ENCODE data around the gene AIFM1.

The AIFM1 gene

DNA sequence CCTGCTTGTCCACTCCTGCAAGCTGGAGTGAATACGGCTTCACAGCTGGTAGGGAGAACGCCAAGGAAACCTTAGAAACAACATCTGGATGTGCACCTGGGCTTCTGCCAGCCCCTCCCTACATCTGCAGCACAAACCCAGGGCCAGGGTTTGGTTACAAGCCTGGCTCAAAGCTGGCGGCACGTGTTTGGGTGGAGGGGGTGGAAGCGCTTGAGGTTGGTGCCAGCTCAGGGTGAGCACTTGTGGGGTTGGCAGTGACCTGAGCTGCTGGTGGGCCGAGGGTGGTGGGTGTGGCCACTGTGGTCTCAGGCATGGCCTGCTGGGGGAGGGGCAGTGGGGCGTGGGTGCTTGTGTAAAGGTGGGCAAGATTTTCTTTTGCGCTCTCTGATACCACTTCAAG, 70.9 kb downstream of the AIFM1 start:
- in situ Hi-C loops (cut with MboI; ENCODE audit: low sequenced_read_pairs), result no loop called here

DNA sequence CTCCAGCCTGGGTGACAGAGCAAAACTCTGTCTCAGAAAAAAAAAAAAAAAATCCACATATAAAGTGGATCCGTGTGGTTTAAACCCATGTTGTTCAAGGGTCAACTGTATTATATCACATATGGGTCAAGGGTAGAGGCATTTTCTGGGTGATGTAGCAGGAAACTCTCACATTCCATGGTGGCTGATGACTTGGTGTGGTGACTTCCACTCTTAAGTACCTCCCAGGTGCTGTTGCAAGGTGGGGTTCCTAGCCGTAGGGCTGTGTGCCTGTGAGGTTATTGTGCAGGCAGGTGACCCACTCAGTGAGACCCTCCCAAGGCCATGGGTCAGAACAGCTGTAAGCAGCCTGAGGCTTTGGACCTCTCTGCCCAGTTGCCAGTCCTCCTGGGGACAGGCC, 72.4 kb downstream of the AIFM1 start:
- in situ Hi-C loops (cut with MboI; ENCODE audit: low sequenced_read_pairs), result no loop called here

DNA sequence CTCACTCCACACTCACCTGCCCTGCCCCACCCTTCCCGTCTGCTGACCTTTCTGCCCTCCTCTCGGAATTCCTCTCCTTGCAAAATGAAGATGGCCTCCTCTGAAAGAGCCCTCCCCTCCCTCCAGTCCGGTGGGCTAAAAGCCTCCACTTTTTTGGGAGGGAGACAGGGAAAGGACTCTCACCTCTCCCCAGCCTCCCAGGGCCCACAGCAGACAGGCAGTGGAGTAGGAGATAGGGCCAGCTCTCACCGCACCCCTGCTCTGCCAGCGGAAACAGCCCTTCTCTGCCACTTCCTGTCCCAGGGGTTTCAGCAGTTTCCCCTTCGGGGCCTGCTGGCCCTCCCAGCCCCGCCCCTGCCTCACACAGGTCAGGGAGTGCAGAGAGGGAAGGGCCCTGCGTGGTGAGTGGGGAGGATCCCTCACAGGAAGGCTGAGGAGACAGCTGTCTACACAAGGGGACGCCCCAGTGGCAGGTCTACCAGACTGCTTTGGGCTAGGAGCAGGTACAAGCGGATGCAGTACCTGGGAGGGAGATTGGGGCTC, 73.6 kb downstream of the AIFM1 start:
- in situ Hi-C loops (cut with MboI; ENCODE audit: low sequenced_read_pairs), result no loop called here

DNA sequence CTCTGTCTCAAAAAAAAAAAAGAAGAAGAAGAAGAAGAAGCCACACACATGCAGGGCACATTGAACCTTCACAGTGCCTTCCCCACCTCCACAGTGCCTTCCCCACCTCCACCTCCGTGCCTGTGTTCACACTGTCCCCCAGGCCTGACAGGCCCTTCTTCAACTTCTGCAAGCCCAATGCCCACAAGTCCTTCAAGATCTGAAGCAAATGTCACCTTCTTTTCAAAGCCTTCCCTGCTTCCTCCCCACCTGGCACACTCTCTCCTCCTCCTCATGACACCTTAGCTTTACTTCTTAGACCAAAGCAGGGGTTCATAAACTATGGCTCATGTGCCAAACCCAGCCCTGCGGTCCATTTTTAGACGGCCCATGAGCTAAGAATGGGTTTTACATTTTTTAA, 75.3 kb downstream of the AIFM1 start:
- in situ Hi-C loops (cut with MboI; ENCODE audit: low sequenced_read_pairs), result no loop called here

DNA sequence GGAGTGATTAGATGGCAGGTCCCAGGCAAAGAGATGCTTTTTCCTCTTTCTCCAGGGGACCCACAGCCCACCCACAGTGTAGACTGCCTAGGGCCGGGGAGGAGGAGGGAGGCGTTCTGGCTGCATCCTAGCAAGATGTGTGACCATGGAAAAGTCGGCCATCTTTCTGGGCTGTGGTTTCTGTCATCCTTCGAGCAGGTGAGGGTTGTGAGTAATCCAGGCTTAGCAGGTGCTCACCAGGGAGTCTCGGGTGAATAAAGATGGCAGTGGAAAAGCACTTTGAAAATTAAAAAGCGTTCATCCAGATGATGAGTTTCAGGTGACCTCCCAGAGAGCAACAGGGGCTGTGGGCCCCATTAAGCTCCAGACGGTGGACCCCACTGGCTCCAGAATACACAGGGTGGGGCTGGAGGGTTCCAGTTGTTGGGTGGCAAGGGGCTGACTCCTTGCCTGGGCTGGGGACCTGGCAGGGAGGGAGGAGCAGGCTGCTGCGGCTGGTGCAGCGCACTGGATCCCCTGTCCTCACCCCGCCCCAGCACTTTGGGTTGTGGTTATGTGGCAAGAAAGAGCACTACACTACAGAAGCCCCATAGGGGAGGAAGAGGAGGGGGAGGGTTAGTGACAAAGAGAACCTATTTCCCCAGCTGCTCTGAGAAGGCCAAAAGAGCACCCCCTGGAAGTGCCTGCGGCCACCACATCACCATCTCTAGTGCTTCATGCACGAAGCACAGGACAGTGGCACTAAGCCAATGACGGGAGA, 79.0 kb downstream of the AIFM1 start:
- in situ Hi-C loops (cut with MboI; ENCODE audit: low sequenced_read_pairs), result no loop called here

DNA sequence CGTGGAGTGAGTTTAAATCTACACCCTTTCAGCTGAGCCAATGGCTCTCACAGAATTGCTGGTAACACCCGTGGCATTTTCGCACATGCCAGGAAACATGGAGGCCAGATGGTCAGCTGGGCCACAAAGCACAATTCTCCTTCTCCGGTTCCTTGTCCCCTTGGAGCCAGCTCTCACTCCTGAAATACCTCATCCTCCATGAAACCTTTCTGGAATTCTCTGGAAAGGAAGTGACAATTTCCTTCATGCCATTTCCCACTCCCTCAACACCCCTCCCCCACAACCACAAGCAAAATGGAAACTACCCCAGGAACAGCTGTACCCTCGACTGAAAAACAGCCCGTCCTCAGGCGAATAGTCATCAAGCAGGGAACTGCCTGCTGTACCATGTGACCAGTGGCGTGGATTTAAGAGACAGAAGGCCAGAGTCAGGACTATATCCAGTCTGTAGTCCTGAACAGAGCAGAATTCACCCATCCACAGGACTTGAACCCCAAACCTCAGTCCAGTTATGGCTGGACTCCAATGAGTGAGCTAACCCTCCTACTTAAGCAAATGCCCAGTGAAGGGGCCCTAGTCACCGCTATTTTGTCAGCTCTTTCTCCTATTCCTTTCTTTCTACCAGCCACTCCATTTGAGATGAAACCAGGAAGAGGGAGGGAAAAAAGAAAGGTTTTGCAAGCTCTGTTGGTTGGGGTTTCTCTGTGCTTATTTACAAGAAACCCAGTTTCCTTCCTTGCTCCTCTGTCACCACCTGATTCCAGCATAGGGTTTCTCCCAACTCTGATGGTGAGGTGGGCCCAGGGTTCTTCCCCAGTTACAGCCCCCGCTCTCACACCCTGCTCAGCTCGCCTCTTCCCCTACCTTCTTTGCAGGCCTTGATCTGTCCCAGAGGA, 79.8 kb downstream of the AIFM1 start:
- in situ Hi-C loops (cut with MboI; ENCODE audit: low sequenced_read_pairs), result no loop called here

DNA sequence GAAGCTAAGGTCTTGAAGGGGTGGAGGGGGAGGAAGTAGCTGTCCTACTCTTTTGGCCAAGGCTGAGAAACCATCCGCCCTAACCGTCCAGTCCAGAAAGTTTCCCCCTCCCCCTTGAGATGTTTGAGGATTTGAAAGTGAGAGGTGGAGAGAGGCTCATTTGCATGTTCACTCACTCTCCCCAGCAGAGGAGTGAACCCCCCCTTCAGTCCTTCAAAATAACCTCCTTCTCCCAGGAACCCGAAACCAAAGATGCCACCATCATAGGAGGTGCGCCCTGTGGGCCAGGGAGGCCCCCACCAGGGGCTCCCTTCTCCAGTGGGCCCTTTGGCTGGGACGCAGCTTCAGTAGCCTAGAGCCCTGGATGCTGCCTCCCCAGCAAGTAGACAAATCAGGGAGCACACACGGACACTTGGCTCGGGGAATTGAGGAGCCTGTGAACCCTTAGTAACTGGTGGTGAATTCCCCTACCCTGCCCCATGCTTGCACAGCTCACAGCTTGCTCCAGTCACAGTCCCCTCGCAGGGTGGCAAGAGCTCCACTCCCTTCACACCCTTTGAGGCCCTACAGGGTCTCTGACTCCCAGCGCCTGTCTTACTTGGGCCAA, 80.9 kb downstream of the AIFM1 start:
- in situ Hi-C loops (cut with MboI; ENCODE audit: low sequenced_read_pairs), result no loop called here

DNA sequence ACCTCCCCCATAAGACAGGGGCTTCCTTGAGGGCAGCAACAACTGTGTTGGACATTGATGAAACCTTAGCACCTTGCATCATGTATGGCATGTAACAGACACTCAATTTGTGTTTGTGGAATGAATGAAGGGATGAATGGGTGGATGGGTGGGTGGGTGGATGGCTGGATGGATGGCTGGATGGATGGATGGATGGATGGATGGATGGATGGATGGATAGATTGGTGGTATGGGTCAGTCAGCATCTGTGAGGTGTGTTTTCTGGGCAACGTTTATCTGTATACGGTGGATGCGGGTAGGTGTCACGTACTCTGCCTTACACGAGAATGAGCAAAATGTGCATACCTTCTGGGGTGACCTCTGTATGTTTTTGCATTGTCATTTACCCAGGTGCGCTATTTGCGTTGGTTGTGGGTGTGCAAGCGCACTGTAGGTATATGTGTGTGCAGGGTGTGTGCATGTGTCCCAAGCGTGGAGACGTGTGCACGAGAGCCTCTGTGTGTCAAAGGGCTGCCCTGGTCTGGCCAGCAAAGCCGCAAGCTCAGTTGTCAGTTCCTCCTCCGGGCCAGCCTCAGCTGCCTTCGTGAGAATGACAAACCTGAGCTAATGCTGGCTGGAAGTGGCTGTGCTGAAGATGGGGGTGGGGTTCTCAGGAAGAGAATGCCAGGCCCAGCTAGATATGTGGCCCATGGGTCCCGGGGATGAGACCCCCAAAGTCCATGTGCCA, 81.8 kb downstream of the AIFM1 start:
- in situ Hi-C loops (cut with MboI; ENCODE audit: low sequenced_read_pairs), result no loop called here

DNA sequence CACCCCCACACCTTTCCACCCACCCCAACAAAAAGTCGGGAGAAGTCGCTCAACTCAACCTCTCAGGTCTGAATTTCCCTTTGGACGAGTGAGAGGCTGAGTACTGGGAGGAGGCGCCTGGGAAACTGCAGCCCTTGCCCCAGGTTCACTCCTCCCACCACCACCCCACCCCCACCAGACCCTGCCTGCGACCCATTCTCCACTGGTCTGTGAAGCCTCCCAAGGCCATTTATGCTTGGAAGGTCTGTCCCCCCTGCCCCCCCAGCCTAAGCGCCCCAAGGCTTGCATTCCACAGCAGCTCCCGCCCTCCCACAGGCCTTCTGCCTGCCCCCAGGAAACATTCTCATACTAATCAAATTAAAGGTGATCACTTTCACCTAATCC, 82.5 kb downstream of the AIFM1 start:
- in situ Hi-C loops (cut with MboI; ENCODE audit: low sequenced_read_pairs), result no loop called here

DNA sequence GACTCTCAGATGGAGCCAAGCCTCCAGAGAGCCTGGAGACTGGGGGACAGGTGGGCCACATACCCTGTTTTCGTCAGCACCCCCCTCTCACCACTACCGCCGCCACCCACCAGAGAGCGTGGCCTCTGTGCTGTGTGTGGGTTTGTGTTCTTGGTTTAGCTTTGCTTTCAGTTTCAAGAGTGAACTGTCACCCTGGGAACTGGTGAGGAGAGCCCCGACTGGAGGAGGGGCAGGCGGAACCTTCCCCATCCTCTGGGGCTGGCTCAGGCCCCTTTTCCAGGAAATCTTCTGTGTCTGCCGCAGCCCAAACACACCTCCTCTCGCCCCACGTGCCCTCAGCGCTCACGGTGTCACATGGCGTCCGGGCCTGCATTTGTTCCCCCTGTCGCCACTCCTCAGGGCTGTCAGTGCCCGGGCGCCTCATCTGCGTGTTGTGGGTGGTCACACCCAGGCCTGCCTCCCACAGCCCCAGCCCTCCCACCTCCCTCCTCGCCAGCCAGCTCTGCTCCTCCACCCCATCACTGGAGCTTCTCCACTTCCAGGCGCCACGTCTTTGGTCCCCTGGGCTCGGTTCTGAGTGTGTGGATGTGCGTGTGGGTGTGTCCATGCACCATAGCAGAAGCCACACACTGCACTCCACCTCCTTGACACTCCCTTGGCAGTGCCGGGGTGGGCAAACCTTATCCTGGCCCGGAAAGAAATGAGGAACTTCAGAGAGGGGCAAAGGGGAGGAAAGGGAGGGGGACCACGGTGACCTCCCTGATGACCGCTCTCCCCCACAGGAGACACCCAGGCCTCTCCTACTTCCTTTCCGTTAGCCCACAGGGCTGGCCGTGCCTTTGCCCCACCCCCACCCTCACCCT, 83.2 kb downstream of the AIFM1 start:
- in situ Hi-C loops (cut with MboI; ENCODE audit: low sequenced_read_pairs), result no loop called here

DNA sequence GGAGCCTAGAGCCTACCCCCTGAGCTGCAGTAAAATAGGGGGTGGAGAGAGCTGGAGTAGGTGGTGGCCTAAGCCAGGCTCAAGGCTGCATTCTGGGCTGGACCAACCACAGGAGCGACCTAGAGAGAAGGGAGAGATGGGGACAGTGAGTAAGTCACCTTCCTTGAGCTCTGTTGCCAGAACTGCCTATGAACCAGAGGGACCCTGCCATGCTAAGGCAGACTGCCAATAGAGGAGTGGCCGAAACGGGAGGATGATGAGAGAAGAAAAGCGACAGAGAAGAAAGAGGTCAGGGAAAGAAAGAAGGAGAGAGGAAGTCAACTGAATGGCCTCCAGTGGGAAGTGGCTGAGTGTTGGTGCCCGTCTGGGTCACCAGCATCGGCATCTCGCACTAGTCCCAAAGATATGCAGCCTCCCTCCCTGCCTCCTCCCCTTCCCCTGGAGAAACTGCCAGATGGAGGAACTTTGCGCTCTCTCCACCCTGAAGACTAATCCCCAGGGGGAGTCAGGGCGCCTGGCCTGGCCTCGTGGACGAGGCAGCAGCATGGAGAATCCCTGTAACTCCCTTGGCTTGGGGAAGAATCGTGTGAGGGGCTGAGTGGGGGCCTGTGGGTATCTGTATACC, 84.1 kb downstream of the AIFM1 start:
- in situ Hi-C loops (cut with MboI; ENCODE audit: low sequenced_read_pairs), result no loop called here

DNA sequence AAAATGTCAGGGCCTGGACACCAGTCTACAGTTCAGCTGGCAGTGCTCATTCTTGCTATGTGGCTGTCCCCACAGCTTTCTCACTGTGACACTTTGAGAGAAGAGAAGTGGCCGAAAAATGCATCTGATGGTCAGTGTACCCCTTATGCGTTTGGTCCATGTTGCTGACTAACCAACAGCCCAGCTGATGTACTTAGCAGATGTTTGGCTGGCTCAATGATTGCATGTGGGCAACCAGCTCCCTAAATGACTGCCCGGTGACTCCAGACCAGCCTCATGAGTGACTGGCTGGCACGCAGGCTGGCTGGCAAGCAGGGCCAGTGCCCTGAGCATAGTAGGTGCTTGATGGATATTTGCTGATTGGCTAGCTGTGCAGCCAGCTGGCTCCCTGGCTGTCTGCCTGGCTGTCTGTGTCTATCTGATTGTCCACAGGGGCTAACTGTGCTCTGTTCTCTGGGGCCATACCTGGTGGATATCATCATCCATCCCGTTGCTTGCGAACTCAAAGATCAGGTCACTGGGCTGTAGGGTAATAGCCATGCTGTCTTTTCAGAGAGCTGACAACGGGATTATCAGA, 84.8 kb downstream of the AIFM1 start:
- in situ Hi-C loops (cut with MboI; ENCODE audit: low sequenced_read_pairs), result no loop called here

DNA sequence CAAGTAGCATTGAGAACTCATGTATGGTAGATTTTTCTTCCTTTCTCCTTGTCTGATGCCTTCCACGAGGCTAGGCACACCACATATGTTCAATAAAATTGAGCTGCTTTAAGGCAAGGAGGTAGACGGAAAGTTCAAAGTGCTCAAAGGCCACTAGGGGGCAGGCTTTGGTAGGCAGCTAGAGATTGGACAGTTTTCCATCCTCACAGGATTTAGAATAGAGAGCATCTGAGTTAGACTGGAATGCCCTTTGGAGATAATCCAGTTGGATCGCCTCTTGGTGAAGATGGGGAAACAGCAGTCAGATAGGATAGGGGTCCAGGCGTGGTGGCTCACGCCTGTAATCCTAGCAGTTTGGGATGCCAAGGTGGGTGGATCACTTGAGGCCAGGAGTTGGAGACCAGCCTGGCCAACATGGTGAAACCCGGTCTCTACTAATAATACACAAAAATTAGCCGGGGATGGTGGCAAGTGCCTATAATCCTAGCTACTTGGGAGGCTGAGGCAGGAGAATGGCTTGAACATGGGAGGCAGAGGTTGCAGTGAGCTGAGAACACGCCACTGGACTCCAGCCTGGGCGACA, 85.7 kb downstream of the AIFM1 start:
- in situ Hi-C loops (cut with MboI; ENCODE audit: low sequenced_read_pairs), result no loop called here

All from hTERT RPE-1 (cell line).